ENCODE data around the gene SLC7A6.

DNA sequence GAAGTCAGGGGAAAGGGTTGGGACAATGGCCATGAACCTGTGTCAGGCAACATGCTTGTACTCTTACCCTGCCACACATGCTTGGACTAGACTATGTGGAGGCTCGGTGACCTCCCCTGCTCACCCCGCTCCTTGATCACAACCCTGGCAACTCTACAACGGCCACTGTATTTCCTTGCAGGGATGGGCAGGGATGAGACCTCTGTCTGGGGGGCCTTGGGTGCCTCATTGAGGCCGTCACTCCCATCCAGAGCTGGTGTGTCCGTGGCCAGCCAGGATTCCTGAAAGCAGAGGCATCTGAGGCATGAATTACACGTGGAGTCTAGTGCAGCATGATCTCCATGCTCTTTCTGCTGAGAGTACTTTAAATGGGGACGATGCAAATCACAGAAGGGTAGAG lies 18.2 kb upstream of the SLC7A6 start:
- TF ChIP-seq, protein P1, sequence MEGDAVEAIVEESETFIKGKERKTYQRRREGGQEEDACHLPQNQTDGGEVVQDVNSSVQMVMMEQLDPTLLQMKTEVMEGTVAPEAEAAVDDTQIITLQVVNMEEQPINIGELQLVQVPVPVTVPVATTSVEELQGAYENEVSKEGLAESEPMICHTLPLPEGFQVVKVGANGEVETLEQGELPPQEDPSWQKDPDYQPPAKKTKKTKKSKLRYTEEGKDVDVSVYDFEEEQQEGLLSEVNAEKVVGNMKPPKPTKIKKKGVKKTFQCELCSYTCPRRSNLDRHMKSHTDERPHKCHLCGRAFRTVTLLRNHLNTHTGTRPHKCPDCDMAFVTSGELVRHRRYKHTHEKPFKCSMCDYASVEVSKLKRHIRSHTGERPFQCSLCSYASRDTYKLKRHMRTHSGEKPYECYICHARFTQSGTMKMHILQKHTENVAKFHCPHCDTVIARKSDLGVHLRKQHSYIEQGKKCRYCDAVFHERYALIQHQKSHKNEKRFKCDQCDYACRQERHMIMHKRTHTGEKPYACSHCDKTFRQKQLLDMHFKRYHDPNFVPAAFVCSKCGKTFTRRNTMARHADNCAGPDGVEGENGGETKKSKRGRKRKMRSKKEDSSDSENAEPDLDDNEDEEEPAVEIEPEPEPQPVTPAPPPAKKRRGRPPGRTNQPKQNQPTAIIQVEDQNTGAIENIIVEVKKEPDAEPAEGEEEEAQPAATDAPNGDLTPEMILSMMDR (IDR thresholded peaks at IDR 0.05): no peak
- no peak for TF ChIP-seq POLR2AphosphoS5 (IDR thresholded peaks at IDR 0.05)

Data from transverse colon (tissue), 4 donors.